ENCODE results near the gene TRPM3.

TRPM3 gene

GRCh38 chr9:70641631-70642030 is 479.8 kb downstream of the TRPM3 start:
- no peaks in the 10 kb centered on the region for H3K9me3 ChIP-seq (ENCODE audit: control insufficient read depth, insufficient read depth, low read depth, low read length)
- ChIA-PET CTCF (interaction anchor here (0.7 to 11.2 kb wide), 10 partner anchors 10 to 607 kb away, joined by 3 to 109 read pairs (median 3); no protein-coding TSS in a partner anchor), POLR2A (no interaction called here)
- H3K27ac ChIP-seq (ENCODE audit: extremely low read depth, low read depth, low read length): no peak overlapping the region
- no peaks in the 10 kb centered on the region for H3K36me3 ChIP-seq (ENCODE audit: control insufficient read depth in 2 of 2, insufficient read depth in 1 of 2, low read length in 2 of 2)
- TF ChIP-seq PRDM4 (tag by site-specific recombination; IDR thresholded peaks at IDR 0.05): no peak
- TF ChIP-seq ZNF157 (tag by site-specific recombination; IDR thresholded peaks at IDR 0.05): no peak
- no peak for TF ChIP-seq ZNF214 (tag by site-specific recombination; IDR thresholded peaks at IDR 0.05; ENCODE audit: borderline replicate concordance)
- no peak for TF ChIP-seq ZNF544 (tag by site-specific recombination; IDR thresholded peaks at IDR 0.05)
- 0 out of 2 replicates have a peak, but pooled peaks have one; percentile 24 for TF ChIP-seq ZIC2 (tag by site-specific recombination; IDR thresholded peaks at IDR 0.05)
- TF ChIP-seq GLIS1 (tag by site-specific recombination; IDR thresholded peaks at IDR 0.05): peak; percentile 50
- TF ChIP-seq, protein P1, sequence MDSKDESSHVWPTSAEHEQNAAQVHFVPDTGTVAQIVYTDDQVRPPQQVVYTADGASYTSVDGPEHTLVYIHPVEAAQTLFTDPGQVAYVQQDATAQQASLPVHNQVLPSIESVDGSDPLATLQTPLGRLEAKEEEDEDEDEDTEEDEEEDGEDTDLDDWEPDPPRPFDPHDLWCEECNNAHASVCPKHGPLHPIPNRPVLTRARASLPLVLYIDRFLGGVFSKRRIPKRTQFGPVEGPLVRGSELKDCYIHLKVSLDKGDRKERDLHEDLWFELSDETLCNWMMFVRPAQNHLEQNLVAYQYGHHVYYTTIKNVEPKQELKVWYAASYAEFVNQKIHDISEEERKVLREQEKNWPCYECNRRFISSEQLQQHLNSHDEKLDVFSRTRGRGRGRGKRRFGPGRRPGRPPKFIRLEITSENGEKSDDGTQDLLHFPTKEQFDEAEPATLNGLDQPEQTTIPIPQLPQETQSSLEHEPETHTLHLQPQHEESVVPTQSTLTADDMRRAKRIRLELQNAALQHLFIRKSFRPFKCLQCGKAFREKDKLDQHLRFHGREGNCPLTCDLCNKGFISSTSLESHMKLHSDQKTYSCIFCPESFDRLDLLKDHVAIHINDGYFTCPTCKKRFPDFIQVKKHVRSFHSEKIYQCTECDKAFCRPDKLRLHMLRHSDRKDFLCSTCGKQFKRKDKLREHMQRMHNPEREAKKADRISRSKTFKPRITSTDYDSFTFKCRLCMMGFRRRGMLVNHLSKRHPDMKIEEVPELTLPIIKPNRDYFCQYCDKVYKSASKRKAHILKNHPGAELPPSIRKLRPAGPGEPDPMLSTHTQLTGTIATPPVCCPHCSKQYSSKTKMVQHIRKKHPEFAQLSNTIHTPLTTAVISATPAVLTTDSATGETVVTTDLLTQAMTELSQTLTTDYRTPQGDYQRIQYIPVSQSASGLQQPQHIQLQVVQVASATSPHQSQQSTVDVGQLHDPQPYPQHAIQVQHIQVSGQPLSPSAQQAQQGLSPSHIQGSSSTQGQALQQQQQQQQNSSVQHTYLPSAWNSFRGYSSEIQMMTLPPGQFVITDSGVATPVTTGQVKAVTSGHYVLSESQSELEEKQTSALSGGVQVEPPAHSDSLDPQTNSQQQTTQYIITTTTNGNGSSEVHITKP (tag by site-specific recombination; IDR thresholded peaks at IDR 0.05): no peak
- H3K4me3 ChIP-seq (ENCODE audit: low read depth, low read length): no peak overlapping the region
- H3K4me1 ChIP-seq (ENCODE audit: control insufficient read depth, insufficient read depth, low read length): no peaks in the 10 kb centered on the region

DNA sequence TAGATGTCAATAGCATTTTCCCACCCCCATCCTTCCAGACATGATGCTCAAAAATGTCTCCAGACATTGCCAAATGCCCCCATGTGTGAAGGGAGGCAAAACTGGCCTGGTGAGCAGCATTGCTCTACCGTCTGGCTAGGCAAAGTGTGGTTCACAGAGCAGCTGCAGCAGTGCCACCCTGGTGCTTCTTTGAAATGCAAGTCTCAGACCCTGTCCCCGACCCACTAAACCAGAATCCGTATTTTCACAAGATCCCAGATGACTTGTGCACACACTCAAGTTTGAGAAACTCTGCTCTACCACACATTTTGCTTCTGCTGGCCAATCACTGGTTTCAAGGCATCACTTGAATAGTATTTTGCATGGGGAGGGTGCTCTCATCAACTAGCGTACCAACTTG is 480.4 kb downstream of the TRPM3 start:
- no peaks in the 10 kb centered on the region for H3K9me3 ChIP-seq (ENCODE audit: control insufficient read depth, insufficient read depth, low read depth, low read length)
- no peak overlapping the region for H3K4me3 ChIP-seq (ENCODE audit: low read depth, low read length)
- POLR2A ChIA-PET: no interaction called here
- no peak overlapping the region for H3K27ac ChIP-seq (ENCODE audit: extremely low read depth, low read depth, low read length)
- no peaks in the 10 kb centered on the region for H3K36me3 ChIP-seq (ENCODE audit: control insufficient read depth in 2 of 2, insufficient read depth in 1 of 2, low read length in 2 of 2)
- CTCF ChIA-PET: interaction anchor here (0.7 to 11.2 kb wide), 13 partner anchors 9 to 643 kb away, joined by 3 to 109 read pairs (median 4); no protein-coding TSS in a partner anchor
- TF ChIP-seq ZNF10 (tag by site-specific recombination; IDR thresholded peaks at IDR 0.05) (no peak), ZNF394 (tag by site-specific recombination; IDR thresholded peaks at IDR 0.05; ENCODE audit: borderline replicate concordance) (no peak), GLIS2 (tag by site-specific recombination; IDR thresholded peaks at IDR 0.05) (no peak), ZNF596 (tag by site-specific recombination; IDR thresholded peaks at IDR 0.05) (no peak), ZFHX2 (tag by site-specific recombination; conservative IDR thresholded peaks at IDR 0.05) (no peak)
- TF ChIP-seq, protein P1 (tag by site-specific recombination; IDR thresholded peaks at IDR 0.05): no peak
- TF ChIP-seq, protein P2, sequence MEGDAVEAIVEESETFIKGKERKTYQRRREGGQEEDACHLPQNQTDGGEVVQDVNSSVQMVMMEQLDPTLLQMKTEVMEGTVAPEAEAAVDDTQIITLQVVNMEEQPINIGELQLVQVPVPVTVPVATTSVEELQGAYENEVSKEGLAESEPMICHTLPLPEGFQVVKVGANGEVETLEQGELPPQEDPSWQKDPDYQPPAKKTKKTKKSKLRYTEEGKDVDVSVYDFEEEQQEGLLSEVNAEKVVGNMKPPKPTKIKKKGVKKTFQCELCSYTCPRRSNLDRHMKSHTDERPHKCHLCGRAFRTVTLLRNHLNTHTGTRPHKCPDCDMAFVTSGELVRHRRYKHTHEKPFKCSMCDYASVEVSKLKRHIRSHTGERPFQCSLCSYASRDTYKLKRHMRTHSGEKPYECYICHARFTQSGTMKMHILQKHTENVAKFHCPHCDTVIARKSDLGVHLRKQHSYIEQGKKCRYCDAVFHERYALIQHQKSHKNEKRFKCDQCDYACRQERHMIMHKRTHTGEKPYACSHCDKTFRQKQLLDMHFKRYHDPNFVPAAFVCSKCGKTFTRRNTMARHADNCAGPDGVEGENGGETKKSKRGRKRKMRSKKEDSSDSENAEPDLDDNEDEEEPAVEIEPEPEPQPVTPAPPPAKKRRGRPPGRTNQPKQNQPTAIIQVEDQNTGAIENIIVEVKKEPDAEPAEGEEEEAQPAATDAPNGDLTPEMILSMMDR (tag by site-specific recombination; IDR thresholded peaks at IDR 0.05): no peak
- no peaks in the 10 kb centered on the region for H3K4me1 ChIP-seq (ENCODE audit: control insufficient read depth, insufficient read depth, low read length)
